Activated T-cell treated with anti-CD3 and anti-CD28 coated beads for 1 hour (primary cell): ENCODE data around the gene TTC12.

Experiments
- DNase-seq: peaks from one replicate; pipeline ENCODE4 v3.0.0-alpha.2; 2020; ENCODE audit warnings: low read depth

The TTC12 gene

DNA sequence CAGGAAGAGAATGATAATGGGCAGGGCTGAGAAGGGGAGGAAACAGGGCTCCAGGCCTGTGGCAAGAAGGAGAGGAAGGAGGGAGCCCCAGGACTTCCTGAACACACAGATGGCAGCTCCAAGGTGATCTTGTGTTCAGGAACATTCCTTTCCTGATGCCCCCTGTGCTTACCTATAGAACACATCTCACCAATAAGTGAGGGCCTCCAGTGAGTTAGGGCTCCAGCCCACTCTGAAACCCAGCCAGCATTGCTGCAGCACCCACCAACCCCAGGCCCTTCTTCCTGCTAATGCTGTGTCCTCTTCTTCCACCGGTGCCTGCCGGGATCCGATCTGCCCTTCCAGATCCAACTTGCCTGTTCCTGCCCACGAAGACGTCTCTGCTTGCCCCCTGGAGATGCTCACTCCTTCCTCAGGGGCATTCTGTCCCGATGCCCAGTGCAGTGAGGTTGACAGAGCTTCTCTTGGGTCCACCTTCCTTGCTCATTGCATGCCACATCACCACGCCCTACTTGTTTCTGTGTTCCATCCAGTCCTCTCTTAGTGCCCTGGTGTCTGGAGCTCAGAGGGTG, 90.6 kb downstream of the TTC12 start:
- DNase-seq: no peak

DNA sequence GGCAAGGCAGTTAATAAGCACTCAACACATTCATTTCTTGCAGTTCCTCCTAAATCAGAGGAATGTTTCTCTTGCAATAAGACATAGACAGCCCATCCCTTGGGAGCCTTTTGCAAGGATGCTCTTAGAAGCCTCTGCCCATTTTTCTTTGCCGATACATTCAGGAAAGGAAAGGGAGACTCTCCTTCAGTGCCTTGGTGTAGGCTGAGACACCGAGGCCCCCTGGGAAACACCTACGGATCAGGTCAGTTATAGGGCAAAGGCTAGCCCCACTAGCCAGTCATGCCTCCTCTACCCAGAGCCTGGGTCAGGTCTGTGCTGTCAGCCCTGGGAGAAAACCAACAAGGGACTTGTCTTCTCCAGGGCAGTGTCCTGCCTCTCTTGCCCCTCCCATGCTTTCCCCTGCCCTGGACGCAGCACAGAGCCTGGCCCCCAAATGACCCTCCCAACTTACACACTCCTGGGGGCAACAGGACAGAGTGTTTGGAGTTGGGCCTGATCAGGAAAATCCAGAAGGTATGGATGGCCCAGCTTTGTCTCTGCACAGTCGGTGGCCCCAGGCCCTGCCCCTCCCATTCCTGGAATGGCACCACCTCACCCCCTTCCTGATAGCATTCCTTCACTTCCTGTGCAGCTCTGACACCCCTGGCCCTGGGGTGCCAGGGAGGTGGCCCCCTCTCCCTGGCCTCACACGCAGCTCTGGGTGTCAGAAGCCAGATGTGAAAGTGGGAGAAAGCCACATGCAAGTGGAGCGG, 91.5 kb downstream of the TTC12 start:
- DNase-seq: no peak

DNA sequence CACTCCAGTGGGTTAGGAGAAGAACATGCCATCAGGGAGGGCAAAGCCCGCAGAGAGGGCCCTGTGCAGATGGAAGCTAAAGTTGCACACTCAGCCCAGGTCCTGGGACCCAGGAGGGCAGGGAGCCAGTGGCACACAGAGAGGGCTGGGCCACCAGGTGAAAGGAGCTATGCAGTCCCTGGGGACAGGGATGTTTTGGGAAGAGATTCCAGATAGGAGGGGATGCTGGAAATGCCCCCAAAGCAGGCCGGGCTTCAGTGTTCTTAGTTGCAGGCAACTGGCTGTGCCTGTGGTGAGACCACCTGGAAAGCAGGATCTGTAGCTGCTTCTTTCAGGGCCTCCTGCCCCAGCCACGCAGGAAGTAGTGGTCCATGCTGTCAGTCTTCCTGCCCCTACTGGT, 92.8 kb downstream of the TTC12 start:
- no peak for DNase-seq

DNA sequence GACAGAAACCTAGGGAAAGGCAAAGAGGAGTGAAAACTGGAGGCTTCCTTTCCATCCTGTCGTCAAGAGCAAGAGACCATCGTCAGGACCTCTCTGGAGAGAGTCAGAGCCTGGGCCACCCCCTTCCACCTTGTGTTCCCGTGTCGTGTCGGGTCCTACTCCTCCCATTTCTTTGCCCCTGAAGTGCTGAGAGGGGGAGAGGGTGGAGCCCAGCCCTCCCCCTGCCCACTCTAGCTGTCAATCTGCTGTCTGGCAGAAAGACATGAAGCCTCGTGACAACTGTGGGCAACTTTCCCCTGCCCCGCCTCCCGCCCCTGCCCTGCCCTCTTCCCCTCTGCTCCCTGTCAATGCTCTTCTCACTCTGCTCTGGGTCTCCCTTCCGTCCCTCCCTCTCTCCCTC, 93.8 kb downstream of the TTC12 start:
- no peak for DNase-seq

DNA sequence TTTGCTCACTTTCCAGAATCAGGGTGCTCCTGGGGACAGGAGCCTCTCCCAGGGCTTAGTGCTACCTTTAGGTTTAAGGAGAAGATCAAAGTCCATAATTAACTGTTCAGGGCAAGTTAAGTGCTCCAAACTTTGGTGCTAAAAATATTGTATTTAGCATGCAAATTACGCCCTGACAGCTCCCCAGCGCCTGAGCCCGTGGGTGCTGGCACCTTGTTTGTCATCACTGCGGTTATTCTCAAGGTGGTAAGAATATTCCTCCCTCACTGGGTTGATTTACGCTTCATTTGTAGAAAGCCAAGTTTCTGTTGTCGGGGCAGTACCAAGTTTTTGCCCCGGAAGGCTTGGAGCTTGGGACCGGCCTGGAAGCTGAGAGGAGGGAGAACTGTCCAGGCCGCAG, 94.5 kb downstream of the TTC12 start:
- no peak for DNase-seq

DNA sequence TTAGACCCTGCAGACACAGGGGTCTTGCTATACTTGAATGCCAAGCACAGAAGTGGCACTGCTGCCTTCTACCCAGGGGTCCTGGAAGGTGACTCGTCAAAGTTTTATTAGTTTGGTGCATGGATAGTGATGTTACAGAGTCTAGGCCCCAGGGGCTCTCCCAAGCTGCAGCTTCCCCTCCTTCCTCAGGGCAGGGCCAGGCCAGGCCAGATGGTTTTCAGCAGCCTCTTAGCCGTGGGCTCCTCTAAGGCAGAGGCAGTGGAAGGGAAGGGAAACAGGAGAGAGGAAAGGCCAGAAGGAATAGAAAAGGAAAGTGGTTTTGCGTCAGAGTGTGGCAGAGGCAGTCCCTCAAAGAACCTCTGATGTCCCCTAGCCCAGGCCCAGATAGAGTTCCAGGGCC, 95.1 kb downstream of the TTC12 start:
- no peak for DNase-seq

DNA sequence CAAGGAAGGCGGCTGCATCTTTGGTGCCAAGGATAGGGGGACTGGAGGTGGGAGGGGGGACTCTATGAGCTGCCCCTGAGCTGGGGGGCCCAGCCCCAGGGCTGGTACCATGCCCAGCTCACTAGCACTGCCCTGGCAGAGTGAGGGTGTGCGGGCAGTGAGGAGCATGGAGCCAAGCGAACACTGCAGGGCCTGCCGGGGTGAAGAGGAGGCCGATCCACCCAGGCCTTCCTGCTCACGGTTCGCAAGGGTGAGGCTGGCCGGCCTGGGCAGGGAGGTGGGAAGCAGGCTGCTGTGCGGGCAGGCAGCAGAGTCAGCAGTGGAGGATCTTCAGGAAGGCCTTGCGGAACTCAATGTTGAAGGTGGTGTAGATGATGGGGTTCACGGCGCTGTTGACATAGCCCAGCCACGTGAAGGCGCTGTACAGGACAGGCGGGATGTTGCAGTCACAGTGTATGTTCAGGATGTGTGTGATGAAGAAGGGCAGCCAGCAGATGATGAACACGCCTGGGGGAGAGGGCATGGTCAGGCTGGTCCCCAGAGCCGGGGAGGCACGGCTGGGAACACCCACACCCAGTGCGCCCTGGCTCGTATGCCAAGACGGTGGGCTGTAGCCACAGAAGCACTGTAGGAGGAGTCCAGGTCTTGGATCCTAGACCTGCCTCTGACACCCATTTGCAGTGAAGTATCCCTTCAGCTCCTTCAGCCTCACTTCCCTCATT, 96.2 kb downstream of the TTC12 start:
- DNase-seq: no peak

DNA sequence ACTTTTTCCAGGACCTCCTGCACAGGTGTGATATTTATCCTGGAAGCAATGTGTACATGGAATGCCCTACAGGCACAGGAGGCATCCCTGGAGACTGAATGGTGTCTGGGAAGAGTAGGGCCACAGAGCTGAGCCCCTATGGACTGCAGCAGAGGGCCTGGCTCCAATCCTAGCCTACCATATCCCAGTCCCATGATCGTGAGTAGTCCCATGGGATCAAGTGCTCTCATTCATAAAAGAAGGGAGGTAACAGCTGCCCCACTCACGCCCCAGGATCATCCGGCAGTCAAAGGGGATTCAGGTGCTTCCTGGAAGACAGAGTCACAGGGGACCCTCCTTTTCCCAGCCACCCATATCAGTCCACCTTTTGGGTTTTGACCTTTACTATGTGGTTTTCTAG, 97.2 kb downstream of the TTC12 start:
- no peak for DNase-seq

DNA sequence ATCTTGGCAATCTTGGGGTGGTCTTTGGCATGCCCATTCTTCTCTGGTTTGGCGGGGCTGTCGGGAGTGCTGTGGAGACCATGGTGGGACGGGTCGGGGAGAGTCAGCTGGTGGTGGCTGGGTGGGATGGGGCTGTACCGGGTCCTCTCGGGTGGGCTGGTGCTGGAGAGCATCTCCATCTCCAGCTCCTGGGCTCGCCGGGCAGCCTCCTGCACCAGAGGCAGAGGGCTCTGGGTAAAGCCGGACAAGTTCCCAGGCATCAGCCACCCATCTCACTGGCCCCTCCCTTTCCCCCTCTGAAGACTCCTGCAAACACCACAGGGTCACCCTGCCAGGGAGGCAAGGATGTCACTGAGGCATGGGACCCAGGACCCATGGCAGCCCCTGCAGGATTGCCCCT, 98.3 kb downstream of the TTC12 start:
- no peak for DNase-seq

DNA sequence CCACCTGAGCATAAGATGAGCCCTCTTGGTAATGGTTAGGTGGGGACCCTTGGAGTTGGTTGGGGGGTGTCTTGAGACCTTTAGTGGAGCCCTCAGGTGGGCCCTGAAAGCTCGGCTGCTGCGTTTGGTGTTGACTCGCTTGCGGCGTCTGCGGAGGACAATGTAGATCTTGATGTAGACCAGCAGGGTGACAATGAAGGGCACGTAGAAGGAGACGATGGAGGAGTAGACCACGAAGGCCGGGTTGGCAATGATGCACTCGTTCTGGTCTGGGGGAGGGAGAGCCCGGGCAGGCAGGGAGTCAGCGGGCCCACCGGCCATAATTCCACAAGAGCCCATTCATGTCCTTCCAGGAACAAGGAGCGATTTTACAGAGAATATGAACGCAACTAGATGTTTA, 101.0 kb downstream of the TTC12 start:
- DNase-seq: no peak
